ENCODE data around the gene CNPPD1.
"Not testable (repeated sequence)": the region's sequence is repeated elsewhere in the genome, so short reads cannot be mapped to it uniquely, and the experiment has no call there.

CNPPD1 gene

DNA sequence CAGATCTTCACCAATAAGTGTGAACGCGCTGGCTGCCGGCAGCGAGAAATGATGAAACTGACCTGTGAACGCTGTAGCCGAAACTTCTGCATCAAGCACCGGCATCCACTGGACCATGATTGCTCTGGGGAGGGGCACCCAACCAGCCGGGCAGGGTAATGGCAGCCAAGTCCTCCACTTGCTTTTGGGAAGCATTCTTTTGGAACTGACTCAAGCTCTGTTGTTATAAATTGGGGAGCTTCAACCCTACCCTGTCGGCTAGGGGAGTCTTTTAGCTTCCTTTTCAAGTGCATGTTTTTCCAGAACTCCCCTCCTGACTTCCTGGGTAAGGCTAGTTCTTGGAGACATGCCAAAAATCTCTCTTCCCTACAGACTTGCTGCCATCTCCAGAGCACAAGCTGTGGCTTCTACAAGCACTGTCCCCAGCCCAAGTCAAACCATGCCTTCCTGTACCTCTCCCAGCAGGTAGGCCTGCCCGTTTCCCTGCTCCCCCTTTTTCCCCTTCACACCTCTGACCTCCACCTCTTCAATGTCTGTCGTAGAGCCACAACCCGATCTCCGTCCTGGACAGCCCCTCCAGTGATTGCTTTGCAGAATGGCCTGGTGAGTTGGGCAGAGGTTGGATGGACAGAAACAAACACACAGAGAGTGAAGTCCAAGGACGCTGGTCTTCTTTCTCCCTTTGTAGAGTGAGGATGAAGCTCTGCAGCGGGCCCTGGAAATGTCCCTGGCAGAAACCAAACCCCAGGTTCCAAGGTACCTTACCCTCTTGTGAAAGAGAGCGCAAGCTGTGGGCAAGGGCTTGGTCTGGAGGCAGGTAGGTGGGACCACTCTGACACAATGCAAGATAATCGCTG, 31.4 kb upstream of the CNPPD1 start:
- DNase-seq: no peak

DNA sequence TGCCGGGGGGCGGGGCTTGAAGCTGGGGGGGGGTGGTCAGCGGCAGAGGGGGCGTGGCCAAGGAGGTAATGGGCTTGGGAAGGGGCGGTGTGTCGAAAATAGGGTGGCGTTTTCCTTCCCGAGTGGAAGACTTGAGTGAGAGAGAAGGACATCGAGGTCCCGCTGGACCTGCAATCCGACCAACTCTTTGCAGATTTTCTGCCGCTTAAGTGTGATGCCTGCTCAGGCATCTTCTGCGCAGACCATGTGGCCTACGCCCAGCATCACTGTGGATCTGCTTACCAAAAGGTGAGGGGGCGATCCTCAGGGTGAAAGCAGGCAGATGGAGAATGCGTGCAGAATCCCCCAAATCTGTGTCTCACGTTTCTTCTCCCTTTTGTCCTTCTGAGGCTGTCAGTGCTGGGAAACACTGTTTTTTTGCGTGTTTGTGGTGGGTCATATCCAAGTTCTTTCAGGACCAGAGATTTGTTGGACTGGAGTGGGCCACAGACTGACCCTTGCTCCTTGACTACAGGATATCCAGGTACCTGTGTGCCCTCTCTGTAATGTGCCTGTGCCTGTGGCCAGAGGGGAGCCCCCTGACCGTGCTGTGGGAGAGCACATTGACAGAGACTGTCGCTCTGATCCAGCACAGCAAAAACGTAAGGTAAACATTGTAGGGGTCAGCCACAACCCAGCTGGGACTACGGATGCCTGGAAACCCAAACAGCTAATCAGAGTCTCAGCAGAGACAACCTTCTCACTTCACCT, 30.6 kb upstream of the CNPPD1 start:
- DNase-seq: no peak

DNA sequence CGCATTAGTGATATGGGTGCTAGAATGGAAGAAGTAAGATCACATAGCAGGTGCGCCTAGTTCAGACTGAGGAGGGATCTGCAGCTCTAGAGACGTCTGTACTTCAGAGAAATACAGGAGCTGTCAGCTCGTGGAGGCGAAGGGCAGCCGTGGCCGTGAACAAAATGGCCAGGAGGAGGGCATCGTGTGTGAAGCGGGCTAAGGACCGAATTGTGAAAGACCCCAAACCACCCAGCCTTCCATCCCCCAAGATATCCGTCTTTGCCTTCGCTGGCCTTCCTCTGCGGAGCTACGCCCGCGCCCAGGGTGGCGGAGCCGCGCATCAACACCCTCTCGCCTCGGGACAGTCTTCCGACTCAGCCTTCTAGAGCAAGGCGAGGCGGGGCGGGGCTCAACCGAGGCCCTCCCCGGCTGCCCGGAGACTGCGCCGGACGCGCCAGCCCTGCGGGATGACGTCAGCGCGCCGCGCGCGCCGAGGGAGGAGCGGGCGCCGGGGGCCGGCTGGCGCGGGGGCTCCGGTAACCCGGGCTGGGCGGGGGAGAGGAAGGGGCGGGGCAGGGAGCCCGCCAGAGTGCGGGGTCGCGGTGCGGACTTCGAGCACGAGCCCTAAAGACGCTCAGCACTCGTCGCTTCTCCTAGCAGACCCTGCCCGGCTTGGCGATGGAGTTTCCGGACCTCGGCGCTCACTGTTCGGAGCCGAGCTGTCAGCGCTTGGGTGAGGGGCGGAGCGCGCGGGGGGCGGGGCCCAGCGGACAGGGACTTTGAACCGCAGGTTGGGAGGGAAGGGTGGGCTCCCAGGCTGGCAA, 29.8 kb upstream of the CNPPD1 start, which contains the start of gene ZFAND2B:
TSS of gene ZFAND2B (plus strand) at position 455 of the 806 bp plus-strand sequence. CDS start at position 661, 206 bp downstream.
- peak; percentile 68 for DNase-seq

DNA sequence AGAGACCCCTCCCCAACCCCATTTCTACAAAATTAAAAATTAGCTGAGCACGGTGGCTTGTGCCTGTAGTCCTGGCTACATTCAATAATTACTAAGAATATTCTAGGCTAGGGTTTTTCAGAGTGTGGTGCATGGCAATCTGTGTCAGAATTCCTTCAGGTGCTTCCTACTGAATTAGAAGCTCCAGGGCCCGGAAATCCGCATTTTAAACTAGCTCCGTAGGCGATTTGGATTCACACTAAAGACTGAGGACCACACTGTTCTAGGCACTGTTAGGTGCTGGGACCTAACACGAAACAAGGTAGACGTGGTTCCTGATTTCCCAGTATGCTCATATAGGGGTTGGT, 29.2 kb upstream of the CNPPD1 start:
- no peak for DNase-seq

DNA sequence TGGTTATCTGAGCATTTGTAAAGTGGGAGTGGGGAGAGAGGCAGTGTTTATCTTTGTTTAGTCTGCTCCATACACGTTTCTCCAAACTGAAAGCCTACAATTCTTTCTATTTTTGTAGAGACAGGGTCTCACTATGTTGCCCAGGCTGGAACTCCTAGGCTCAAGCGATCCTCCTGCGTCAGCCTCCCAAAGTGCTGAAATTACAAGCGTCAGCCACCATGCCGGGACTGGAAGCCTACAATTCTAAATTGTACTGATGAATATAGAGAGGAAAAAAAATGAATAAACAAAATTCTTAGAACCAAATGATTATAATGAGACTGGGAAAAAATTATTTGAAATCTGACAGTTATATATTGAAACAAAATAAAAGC, 28.4 kb upstream of the CNPPD1 start:
- DNase-seq: no peak

DNA sequence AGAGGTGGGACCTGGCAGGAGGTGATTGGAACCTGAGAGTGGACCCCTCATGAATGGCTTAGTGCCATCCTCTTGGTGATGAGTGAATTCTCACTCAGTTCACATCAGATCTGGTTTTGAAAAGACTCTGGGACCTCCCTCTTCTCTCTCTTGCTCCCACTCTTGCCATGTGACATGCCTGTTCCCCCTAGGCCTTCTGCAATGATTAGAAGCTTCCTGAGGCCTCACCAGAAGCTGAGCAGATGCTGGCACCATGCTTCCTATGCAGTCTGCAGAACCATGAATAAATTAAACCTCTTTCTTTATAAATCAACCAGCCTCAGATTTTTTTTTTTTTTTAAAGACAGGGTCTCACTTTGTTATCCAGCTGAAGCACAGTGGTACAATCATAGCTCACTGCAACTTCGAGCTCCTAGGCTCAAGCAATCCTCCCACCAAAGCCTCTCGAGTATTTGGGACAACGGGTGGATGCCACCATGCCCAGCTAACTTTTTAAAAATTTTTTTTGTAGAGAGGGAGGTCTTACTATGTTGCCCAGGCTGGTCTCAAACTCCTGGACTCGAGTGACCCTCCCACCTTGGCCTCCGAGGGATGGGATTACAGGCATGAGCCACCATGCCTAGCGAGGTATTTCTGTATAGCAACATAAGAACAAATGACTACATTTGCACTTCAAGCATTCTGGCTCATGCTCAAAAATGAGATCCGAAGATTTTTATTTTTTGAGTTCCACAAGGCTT, 27.9 kb upstream of the CNPPD1 start:
- DNase-seq: no peak

DNA sequence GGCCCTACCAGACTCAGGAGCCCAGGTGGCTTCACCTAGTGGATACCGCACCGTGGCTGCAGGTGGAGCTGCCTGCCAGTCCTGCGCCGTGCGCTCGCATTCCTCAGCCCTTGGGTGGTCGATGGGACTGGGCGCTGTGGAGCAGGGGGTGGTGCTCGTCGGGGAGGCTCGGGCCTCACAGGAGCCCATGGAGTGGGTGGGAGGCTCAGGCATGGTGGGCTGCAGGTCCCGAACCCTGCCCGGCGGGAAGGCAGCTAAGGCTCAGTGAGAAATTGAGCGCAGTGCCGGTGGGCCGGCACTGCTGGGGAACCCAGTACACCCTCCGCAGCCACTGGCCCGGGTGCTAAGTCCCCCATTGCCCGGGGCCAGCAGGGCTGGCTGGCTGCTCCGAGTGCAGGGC, 24.6 kb upstream of the CNPPD1 start:
- not testable (repeated sequence) for DNase-seq

DNA sequence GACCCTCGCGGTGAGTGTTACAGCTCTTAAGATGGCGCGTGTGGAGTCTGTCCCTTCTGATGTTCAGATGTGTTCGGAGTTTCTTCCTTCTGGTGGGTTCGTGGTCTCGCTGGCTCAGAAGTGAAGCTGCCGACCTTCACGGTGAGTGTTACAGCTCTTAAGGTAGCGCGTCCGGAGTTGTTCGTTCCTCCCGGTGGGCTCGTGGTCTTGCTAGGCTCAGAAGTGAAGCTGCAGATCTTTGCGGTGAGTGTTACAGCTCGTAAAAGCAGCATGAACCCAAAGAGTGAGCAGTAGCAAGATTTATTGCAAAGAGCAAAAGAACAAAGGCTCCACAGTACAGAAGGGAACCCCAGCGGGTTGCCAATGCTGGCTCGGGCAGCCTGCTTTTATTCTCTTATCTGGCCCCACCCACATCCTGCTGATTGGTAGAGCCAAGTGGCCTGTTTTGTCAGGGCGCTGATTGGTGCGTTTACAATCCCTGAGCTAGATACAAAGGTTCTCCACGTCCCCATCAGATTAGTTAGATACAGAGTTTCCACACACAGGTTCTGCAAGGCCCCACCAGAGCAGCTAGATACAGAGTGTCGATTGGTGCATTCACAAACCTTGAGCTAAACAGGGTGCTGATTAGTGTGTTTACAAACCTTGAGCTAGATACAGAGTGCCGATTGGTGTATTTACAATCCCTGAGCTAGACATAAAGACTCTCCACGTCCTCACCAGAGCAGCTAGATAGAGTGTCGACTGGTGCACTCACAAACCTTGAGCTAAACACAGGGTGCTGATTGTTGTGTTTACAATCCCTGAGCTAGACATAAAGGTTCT, 24.0 kb upstream of the CNPPD1 start:
- DNase-seq: not testable (repeated sequence)

DNA sequence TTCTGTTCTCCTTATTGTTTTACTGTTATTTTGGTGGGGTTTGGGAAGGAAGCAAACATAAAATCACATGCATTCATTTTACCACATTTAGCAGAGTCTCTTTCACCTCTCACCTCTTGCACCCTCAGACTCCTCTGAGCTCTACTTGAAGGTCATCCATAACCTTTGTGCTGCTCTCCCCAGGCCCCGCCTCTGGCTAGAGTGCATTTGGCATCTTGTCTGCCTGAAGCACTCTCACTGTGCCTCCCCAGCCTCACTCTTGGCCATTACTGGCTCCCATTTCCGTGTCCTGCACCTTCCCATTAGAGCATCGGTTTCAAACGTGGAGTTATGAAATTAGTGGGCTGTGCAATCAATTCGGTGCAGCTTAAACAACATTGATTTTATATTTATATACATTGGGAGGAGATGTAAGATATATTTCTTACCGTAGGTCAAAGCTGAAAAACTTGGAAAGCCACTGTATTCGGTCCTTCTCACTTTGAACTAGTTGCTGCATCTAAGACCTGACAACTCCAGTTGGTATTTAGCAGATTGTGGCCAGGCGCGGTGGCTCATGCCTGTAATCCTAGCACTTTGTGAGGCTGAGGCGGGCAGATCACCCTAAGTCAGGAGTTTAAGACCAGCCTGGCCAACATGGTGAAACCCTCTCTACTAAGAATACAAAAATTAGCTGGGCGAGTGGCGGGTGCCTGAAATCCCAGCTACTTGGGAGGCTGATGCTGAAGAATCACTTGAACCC, 22.9 kb upstream of the CNPPD1 start:
- DNase-seq: no peak

DNA sequence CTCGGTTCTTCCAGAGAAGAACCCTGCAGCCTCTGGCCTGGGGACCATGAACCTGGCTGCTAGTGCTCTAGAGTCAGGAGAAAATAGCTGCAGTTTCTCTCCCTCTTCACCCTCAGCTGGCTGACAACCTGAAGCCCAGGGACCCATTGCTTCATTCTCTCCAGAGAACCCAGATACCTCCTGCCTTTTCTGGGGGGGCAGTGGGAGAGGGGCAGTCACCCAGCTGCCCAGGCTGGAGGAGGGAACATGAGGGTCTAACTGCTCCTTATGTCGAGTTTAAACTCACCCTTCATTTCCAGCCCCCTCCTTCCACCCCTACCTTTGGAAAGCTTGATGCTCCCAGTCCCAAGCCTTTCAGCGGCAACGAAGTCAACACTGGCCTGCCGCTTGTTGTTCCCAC, 22.2 kb upstream of the CNPPD1 start:
- no peak for DNase-seq

DNA sequence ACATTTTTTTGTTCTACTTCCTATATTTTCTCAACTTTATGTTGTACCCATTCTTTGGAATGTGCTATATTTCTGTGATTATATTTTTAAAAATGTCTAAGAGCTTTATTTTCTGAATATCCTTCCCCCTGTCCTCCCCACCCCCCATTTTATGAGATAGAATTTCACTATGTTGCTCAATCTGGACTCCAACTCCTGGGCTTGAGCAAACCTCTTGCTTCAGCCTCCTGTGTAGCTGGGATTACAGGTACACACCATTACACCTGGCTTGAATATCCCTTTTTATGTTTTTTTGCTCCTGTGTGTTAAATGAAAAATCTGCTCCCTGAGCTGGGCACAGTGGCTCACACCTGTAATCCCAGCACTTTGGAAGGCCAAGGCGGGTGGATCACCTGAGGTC, 20.7 kb upstream of the CNPPD1 start:
- no peak for DNase-seq

DNA sequence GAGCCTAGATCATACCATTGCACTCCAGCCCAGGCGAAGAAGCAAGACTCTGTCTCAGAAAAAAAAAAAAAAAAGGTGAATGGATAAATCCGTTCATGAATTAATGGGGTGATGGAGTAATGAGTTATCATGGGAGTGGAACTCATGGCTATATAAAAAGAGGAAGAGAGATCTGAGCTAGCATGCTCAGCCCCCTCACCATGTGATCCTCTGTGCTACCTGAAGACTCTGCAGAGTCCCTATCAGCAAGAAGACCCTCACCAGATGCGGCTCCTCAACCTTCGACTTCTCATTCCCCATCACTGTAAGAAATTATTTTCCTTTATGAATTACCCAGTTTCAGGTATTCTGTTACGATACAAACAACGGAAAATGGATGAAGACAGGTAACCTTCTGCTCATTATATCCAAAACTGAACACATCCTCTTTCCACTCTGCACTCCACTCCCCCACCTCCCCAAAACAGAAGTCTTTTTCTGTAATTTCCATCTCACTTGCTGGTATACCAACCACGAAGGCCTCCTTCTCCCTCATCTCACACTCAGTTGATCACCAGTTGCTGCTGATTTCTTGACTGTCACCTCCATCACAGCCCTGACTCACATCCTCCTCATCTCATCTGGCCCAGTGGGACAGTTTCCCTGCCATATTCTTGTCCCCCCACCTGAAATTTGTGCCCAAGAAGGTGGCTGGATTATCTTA, 10.2 kb upstream of the CNPPD1 start:
- DNase-seq: no peak

DNA sequence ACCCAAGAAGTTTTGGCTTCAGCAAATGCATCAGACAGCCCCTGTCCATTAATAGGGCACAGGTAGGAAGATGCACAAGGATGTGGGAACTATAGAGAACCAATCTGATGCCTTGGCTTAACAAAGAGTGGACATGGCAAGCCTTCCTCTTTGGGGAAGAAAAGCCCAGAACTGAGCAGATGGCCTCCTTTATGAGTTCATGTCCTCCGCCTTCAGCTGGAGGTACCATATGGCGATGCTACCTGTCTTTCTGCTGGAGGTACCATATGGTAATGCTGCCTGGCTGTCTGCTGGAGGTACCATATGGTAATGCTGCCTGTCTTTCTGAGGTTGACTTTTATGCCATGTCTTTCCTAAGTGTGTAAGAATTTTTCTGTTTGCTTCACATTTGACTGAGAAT, 7.4 kb upstream of the CNPPD1 start:
- DNase-seq: no peak

DNA sequence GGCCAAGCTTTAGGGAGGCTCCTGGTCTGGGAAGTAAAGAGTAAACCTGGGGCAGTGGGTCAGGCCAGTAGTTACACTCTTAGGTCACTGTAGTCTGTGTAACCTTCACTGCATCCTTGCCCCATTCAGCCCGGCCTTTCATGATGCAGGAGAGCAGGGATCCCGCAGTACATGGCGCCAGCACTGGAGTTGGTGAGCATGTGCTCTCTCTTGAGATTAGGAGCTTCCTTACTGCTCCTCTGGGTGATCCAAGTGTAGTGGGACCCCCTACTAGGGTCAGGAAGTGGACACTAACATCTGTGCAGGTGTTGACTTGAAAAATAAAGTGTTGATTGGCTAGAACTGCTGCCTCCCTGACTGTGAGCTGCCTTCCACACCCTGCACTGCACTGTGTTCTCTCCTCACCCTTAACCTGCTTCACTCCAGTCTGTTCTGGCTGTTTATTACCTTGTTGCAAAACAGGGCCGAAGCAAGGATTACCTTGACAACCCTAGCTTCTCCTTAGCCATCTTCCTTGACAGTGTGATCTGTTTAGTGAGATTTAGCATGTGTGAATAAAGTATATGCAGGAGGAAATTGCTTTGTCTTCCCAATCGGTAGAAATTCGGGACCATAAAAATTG, 6.5 kb upstream of the CNPPD1 start:
- no peak for DNase-seq

DNA sequence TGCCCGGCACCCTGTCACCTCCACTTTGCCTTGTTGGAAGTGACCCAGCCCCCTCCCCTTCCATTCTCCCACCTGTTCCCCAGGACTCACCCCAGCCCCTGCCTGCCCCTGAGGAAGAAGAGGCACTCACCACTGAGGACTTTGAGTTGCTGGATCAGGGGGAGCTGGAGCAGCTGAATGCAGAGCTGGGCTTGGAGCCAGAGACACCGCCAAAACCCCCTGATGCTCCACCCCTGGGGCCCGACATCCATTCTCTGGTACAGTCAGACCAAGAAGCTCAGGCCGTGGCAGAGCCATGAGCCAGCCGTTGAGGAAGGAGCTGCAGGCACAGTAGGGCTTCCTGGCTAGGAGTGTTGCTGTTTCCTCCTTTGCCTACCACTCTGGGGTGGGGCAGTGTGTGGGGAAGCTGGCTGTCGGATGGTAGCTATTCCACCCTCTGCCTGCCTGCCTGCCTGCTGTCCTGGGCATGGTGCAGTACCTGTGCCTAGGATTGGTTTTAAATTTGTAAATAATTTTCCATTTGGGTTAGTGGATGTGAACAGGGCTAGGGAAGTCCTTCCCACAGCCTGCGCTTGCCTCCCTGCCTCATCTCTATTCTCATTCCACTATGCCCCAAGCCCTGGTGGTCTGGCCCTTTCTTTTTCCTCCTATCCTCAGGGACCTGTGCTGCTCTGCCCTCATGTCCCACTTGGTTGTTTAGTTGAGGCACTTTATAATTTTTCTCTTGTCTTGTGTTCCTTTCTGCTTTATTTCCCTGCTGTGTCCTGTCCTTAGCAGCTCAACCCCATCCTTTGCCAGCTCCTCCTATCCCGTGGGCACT, 5.8 kb upstream of the CNPPD1 start:
- DNase-seq: no peak

DNA sequence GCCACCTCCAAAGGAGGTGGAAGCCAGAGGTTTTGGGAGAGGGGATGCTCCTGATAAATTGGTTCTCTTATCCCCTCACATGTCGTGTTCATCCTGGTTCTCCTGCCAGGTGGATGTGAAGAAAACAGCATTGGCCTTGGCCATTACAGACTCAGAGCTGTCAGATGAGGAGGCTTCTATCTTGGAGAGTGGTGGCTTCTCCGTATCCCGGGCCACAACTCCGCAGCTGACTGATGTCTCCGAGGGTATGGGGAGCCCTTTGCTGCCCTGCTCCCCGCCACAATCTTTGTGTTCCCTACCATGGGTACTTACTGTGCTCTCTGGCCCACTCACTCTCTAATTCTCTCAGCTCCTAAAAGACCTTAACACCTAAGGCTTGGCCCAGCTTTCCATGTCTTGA, 4.8 kb upstream of the CNPPD1 start:
- DNase-seq: no peak

DNA sequence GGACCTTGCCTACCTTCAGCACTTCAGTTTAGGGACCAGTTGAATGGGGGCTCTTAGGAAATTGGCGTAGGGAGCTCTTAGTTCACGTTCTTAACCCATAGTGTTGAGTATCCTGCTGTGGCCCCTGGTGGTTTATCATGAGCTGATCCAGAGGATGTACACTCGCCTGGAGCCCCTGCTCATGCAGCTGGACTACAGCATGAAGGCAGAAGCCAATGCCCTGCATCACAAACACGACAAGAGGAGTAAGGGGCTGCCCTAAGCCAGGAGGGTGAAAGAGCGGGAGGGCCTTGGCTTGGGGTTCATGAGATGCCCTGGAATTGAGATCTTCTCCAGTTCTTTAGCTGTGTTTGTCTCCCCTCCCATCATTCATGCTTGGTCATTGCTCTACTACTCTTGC, 4.2 kb upstream of the CNPPD1 start:
- no peak for DNase-seq

DNA sequence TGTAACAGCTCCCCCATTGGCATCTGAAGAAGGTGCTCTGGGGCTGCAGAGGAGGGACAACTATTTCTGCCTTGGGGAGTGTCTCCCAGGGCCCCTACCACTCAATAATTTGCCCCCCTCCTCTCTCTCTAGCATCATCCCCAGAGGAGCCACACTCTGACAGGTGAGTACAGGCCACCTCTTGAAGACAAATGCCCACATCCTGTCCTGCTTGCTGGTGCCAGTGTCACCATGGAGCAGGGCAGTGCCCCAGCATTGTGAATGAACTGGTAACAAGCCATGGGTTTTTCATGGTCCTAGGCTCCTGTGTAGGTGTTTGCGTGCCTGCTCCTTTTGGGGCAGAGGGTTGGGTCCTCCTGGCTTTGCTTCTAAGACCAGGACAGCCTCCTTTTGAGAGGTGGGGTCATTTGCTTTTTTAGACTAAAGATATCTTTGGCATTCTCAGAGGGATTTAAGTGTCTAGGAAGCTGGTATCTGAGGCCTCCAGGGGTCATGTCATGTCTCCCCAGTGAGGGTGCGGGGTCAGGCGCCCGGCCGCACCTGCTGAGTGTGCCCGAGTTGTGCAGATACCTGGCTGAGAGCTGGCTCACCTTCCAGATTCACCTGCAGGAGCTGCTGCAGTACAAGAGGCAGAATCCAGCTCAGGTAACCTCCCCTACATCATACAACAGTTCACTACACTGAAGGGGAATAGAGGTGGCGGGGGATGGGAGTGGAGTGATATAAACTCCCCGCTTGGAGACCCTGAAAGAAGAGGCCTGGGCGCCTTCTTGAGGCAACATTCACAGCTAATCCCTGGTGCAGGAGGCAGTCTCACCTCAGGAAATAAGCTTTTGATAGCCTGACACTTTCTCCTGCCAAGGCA, 3.1 kb upstream of the CNPPD1 start:
- DNase-seq: no peak
